GM23338 (cell line): ENCODE data around the gene TEKTIP1. TPM values are rescaled to one million over a fixed set of nuclear protein-coding genes. Genes with fewer than 3 reads are reported as not detected.

ENCODE experiments used
- ATAC-seq: fragments of 200-7000 bp; cut with Tn5 transposase; 3 replicates; pipeline ENCODE4 v1.9.1; 2020
- DNase-seq: peaks from one replicate; pipeline ENCODE4 v3.0.0-alpha.2; 2015; ENCODE audit warnings: low spot score
- H2AFZ ChIP-seq: fragments of 200-600 bp; sonication (generic); 2 replicates; pipeline ENCODE4 v1.8.0; 2016; ENCODE audit warnings: antibody characterized with exemption, mild to moderate bottlenecking, moderate library complexity
- H3F3A ChIP-seq: fragments of 200-600 bp; sonication (generic); replicated peaks from 2 replicates; pipeline ENCODE4 v1.8.0; 2017; ENCODE audit warnings: antibody characterized with exemption, mixed run types, low read depth
- H3K27ac ChIP-seq: fragments of 200-600 bp; sonication (generic); 2 replicates; pipeline ENCODE4 v1.6.1; 2016; ENCODE audit warnings: low read depth
- H3K27me3 ChIP-seq: fragments of 200-600 bp; sonication (generic); 2 replicates; pipeline ENCODE4 v1.8.0; 2016; ENCODE audit warnings: mild to moderate bottlenecking, mixed run types, moderate library complexity; ENCODE audit not compliant: insufficient read depth
- H3K36me3 ChIP-seq: fragments of 200-600 bp; sonication (generic); 2 replicates; pipeline ENCODE4 v1.8.0; 2016; ENCODE audit warnings: mild to moderate bottlenecking; ENCODE audit not compliant: insufficient read depth
- H3K4me1 ChIP-seq: fragments of 200-600 bp; sonication (generic); 2 replicates; pipeline ENCODE4 v1.8.0; 2016; ENCODE audit warnings: mild to moderate bottlenecking, moderate library complexity; ENCODE audit not compliant: insufficient read depth
- H3K4me2 ChIP-seq: fragments of 200-600 bp; sonication (generic); 2 replicates; pipeline ENCODE4 v1.7.1; 2017; ENCODE audit warnings: mixed run types
- H3K4me3 ChIP-seq: fragments of 200-600 bp; sonication (generic); 2 replicates; pipeline ENCODE4 v1.6.1; 2016; ENCODE audit warnings: mixed run types
- H3K79me2 ChIP-seq: fragments of 200-600 bp; sonication (generic); replicated peaks from 2 replicates; pipeline ENCODE4 v1.8.0; 2017; ENCODE audit warnings: mild to moderate bottlenecking; ENCODE audit not compliant: insufficient read depth
- H3K9me2 ChIP-seq: fragments of 200-600 bp; sonication (generic); 2 replicates; pipeline ENCODE4 v1.8.0; 2017; ENCODE audit not compliant: insufficient read depth
- H4K20me1 ChIP-seq: fragments of 200-600 bp; sonication (generic); replicated peaks from 2 replicates; pipeline ENCODE4 v1.8.0; 2017; ENCODE audit warnings: mild to moderate bottlenecking; ENCODE audit not compliant: insufficient read depth
- H3K27ac Mint-ChIP-seq: 2 replicates; pipeline ENCODE4 v1.8.0; 2020; ENCODE audit warnings: inconsistent platforms, mild to moderate bottlenecking, moderate library complexity, mixed read lengths
- H3K27me3 Mint-ChIP-seq: 3 replicates; pipeline ENCODE4 v1.8.0; 2022; ENCODE audit warnings: low read depth, mild to moderate bottlenecking, moderate library complexity, mixed read lengths, inconsistent platforms; ENCODE audit not compliant: insufficient read depth, poor library complexity
- H3K36me3 Mint-ChIP-seq: 3 replicates; pipeline ENCODE4 v1.8.0; 2021; ENCODE audit warnings: low read depth, mild to moderate bottlenecking, inconsistent platforms, moderate library complexity, mixed read lengths
- H3K4me1 Mint-ChIP-seq: 3 replicates; pipeline ENCODE4 v1.8.0; 2020; ENCODE audit warnings: mild to moderate bottlenecking, inconsistent platforms, mixed read lengths
- H3K4me3 Mint-ChIP-seq: 3 replicates; pipeline ENCODE4 v1.8.0; 2021; ENCODE audit warnings: moderate library complexity, mild to moderate bottlenecking, inconsistent platforms, mixed read lengths
- H3K9me3 Mint-ChIP-seq: 3 replicates; pipeline ENCODE4 v1.8.0; 2020; ENCODE audit warnings: moderate library complexity, mild to moderate bottlenecking, inconsistent platforms, mixed read lengths
- CREB1 ChIP-seq: fragments of 250-450 bp; sonication (Bioruptor Pico); IDR thresholded peaks from 2 replicates; pipeline ENCODE4 v1.5.0; 2020; ENCODE audit warnings: low read depth, mild to moderate bottlenecking, moderate library complexity
- ETS1 ChIP-seq: IDR thresholded peaks from 2 replicates; pipeline ENCODE4 v1.6.1; 2016; ENCODE audit warnings: antibody characterized with exemption
- EZH2 ChIP-seq: fragments of 200-600 bp; sonication (generic); IDR thresholded peaks from one replicate; pipeline ENCODE4 v1.8.0; 2017; ENCODE audit warnings: antibody characterized with exemption, mild to moderate bottlenecking, low read depth; ENCODE audit not compliant: unreplicated experiment
- EZH2phosphoT487 ChIP-seq: fragments of 200-600 bp; sonication (generic); IDR thresholded peaks from one replicate; pipeline ENCODE4 v1.8.1; 2018; ENCODE audit warnings: antibody characterized with exemption; ENCODE audit not compliant: unreplicated experiment
- JUNB ChIP-seq: IDR thresholded peaks from one replicate; pipeline ENCODE4 v1.6.1; 2016; ENCODE audit warnings: antibody characterized with exemption; ENCODE audit not compliant: unreplicated experiment
- NANOG ChIP-seq: IDR thresholded peaks from 2 replicates; pipeline ENCODE4 v1.6.1; 2016; ENCODE audit warnings: antibody characterized with exemption, borderline replicate concordance
- POLR2AphosphoS5 ChIP-seq: IDR thresholded peaks from 2 replicates; pipeline ENCODE4 v1.6.1; 2016; ENCODE audit warnings: antibody characterized with exemption, low read depth
- REST ChIP-seq: IDR thresholded peaks from one replicate; pipeline ENCODE4 v1.6.1; 2018; ENCODE audit warnings: antibody characterized with exemption; ENCODE audit not compliant: unreplicated experiment
- STAT1 ChIP-seq: IDR thresholded peaks from one replicate; pipeline ENCODE4 v1.6.1; 2016; ENCODE audit warnings: antibody characterized with exemption; ENCODE audit not compliant: unreplicated experiment
- ZNF114 ChIP-seq: fragments of 250-450 bp; sonication (Bioruptor Pico); IDR thresholded peaks from 2 replicates; pipeline ENCODE4 v1.5.0; 2020; ENCODE audit warnings: mild to moderate bottlenecking, moderate library complexity
- ZNF331 ChIP-seq: fragments of 250-450 bp; sonication (Bioruptor Pico); IDR thresholded peaks from 2 replicates; pipeline ENCODE4 v1.5.0; 2020; ENCODE audit warnings: low read depth, mild to moderate bottlenecking, moderate library complexity
- polyA plus RNA-seq: library from polyadenylated mRNA; unstranded; fragments of >200 nt; fragmentation: Nextera tagmentation; extraction: Ambion mirVana; gene quantifications from 2 replicates; pipeline ENCODE4 v1.2.1, GENCODE V29; 2016
- total RNA-seq: library from RNA; depleted of rRNA; stranded (reverse); fragments of >200 nt; shearing (Covaris generic); gene quantifications from 2 replicates; pipeline ENCODE4 v1.2.3, GENCODE V29; 2014
- TF ChIP-seq, protein P1 (sequence below), 2 experiments: fragments of 200-600 bp in 1 of 2; sonication (generic) in 1 of 2; conservative IDR thresholded peaks; 2 replicates each; pipeline versions ENCODE4 v1.5.1 to v1.6.1; 2016 to 2017; ENCODE audit warnings: antibody characterized with exemption in 2 of 2, low read depth in 2 of 2, mild to moderate bottlenecking in 2 of 2, moderate library complexity in 1 of 2
- TF ChIP-seq, protein P2 (sequence below): fragments of 250-450 bp; sonication (Bioruptor Pico); IDR thresholded peaks from 2 replicates; pipeline ENCODE4 v1.5.0; 2020; ENCODE audit warnings: mild to moderate bottlenecking, moderate library complexity

TEKTIP1 gene
- total and polyA plus RNA-seq, 2 experiments from 2014 or later: not detected

- Histone ChIP-seq H2AFZ (peak within 1 kb of the TSS; percentile 99), H4K20me1 (peaks cover 6% of the 10 kb centered on the region; the same call in 1 of the 2 replicates), H3K36me3 (no peaks in the 10 kb centered on the region), H3K4me3 (peak within 1 kb of the TSS; percentile 85), H3K27me3 (peaks cover 10% of the 10 kb centered on the region; the same call in 1 of the 2 replicates), H3K79me2 (peaks cover 18% of the 10 kb centered on the region), H3K4me2 (peak within 1 kb of the TSS; percentile 90), H3K9me2 (no peaks in the 10 kb centered on the region), H3K27ac (no peak within 1 kb of the TSS), H3K4me1 (no peaks in the 10 kb centered on the region; the same call in 1 of the 2 replicates), H3F3A (no peaks in the 10 kb centered on the region)
- no peaks in the 10 kb centered on the region for H3K9me3 Mint-ChIP-seq
- peaks cover 7% of the 10 kb centered on the region for H3K4me1 Mint-ChIP-seq
- ATAC-seq: peak; percentile 92
- TF ChIP-seq REST: peak; percentile 15
- no peak for TF ChIP-seq EZH2
- no peak for TF ChIP-seq EZH2phosphoT487
- no peak for TF ChIP-seq STAT1
- TF ChIP-seq NANOG: no peak
- TF ChIP-seq ZNF114 (CRISPR knock-in tag): no peak
- peak; percentile 65 for TF ChIP-seq POLR2AphosphoS5
- TF ChIP-seq JUNB: no peak
- TF ChIP-seq, protein P1, sequence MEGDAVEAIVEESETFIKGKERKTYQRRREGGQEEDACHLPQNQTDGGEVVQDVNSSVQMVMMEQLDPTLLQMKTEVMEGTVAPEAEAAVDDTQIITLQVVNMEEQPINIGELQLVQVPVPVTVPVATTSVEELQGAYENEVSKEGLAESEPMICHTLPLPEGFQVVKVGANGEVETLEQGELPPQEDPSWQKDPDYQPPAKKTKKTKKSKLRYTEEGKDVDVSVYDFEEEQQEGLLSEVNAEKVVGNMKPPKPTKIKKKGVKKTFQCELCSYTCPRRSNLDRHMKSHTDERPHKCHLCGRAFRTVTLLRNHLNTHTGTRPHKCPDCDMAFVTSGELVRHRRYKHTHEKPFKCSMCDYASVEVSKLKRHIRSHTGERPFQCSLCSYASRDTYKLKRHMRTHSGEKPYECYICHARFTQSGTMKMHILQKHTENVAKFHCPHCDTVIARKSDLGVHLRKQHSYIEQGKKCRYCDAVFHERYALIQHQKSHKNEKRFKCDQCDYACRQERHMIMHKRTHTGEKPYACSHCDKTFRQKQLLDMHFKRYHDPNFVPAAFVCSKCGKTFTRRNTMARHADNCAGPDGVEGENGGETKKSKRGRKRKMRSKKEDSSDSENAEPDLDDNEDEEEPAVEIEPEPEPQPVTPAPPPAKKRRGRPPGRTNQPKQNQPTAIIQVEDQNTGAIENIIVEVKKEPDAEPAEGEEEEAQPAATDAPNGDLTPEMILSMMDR (conservative IDR thresholded peaks at IDR 0.05; ENCODE audit: low read depth in 2 of 2): no peak
- TF ChIP-seq, protein P2, sequence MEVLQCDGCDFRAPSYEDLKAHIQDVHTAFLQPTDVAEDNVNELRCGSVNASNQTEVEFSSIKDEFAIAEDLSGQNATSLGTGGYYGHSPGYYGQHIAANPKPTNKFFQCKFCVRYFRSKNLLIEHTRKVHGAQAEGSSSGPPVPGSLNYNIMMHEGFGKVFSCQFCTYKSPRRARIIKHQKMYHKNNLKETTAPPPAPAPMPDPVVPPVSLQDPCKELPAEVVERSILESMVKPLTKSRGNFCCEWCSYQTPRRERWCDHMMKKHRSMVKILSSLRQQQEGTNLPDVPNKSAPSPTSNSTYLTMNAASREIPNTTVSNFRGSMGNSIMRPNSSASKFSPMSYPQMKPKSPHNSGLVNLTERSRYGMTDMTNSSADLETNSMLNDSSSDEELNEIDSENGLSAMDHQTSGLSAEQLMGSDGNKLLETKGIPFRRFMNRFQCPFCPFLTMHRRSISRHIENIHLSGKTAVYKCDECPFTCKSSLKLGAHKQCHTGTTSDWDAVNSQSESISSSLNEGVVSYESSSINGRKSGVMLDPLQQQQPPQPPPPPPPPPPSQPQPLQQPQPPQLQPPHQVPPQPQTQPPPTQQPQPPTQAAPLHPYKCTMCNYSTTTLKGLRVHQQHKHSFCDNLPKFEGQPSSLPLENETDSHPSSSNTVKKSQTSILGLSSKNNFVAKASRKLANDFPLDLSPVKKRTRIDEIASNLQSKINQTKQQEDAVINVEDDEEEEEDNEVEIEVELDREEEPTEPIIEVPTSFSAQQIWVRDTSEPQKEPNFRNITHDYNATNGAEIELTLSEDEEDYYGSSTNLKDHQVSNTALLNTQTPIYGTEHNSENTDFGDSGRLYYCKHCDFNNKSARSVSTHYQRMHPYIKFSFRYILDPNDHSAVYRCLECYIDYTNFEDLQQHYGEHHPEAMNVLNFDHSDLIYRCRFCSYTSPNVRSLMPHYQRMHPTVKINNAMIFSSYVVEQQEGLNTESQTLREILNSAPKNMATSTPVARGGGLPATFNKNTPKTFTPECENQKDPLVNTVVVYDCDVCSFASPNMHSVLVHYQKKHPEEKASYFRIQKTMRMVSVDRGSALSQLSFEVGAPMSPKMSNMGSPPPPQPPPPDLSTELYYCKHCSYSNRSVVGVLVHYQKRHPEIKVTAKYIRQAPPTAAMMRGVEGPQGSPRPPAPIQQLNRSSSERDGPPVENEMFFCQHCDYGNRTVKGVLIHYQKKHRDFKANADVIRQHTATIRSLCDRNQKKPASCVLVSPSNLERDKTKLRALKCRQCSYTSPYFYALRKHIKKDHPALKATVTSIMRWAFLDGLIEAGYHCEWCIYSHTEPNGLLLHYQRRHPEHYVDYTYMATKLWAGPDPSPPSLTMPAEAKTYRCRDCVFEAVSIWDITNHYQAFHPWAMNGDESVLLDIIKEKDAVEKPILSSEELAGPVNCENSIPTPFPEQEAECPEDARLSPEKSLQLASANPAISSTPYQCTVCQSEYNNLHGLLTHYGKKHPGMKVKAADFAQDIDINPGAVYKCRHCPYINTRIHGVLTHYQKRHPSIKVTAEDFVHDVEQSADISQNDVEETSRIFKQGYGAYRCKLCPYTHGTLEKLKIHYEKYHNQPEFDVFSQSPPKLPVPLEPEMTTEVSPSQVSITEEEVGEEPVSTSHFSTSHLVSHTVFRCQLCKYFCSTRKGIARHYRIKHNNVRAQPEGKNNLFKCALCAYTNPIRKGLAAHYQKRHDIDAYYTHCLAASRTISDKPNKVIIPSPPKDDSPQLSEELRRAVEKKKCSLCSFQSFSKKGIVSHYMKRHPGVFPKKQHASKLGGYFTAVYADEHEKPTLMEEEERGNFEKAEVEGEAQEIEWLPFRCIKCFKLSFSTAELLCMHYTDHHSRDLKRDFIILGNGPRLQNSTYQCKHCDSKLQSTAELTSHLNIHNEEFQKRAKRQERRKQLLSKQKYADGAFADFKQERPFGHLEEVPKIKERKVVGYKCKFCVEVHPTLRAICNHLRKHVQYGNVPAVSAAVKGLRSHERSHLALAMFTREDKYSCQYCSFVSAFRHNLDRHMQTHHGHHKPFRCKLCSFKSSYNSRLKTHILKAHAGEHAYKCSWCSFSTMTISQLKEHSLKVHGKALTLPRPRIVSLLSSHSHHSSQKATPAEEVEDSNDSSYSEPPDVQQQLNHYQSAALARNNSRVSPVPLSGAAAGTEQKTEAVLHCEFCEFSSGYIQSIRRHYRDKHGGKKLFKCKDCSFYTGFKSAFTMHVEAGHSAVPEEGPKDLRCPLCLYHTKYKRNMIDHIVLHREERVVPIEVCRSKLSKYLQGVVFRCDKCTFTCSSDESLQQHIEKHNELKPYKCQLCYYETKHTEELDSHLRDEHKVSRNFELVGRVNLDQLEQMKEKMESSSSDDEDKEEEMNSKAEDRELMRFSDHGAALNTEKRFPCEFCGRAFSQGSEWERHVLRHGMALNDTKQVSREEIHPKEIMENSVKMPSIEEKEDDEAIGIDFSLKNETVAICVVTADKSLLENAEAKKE (CRISPR knock-in tag): no peak
- no peak for TF ChIP-seq ETS1
- TF ChIP-seq CREB1 (CRISPR knock-in tag): peak; percentile 79
- no peak for TF ChIP-seq ZNF331 (CRISPR knock-in tag)
- H3K36me3 Mint-ChIP-seq: no peaks in the 10 kb centered on the region; the same call in 2 of the 3 replicates
- H3K27me3 Mint-ChIP-seq: peaks cover 18% of the 10 kb centered on the region
- peak within 1 kb of the TSS; percentile 86 for H3K4me3 Mint-ChIP-seq
- no peak within 1 kb of the TSS; the same call in 1 of the 2 replicates for H3K27ac Mint-ChIP-seq
- DNase-seq: peak; percentile 98
These were observed 18.7 kb downstream of the TEKTIP1 start, which contains the start of gene MFSD12 for GRCh38 chr19:3557461-3558248. Gene MFSD12 (minus strand): TSS chr19:3557586. CDS start chr19:3557403, 183 bp downstream.
